Breast epithelium (tissue), 3 donors: ENCODE measurements around the gene PHKG2.

Experiments used
- CTCF ChIP-seq, 3 donors: fragments of 450-650 bp; IDR thresholded peaks; one replicate each; pipeline ENCODE4 v1.5.1; 2016 to 2017; ENCODE audit warnings: antibody characterized with exemption in 3 of 3, mild to moderate bottlenecking in 3 of 3, moderate library complexity in 3 of 3
- POLR2A ChIP-seq: fragments of 450-650 bp; IDR thresholded peaks from one replicate; pipeline ENCODE4 v1.6.1; 2016; ENCODE audit warnings: antibody characterized with exemption, mild to moderate bottlenecking, moderate library complexity

- TF ChIP-seq POLR2A (no peak), CTCF (IDR thresholded peaks at IDR 0.05) (no peak)
These were observed 37.2 kb downstream of the PHKG2 start for GRCh38 chr16:30785126-30786106.
